CD4-positive, alpha-beta T cell treated with Interferon gamma for 1 hour (primary cell): ENCODE results near the gene TBCD.
"Not testable (repeated sequence)": the region's sequence is repeated elsewhere in the genome, so short reads cannot be mapped to it uniquely, and the experiment has no call there.

Experiments used
- DNase-seq: peaks from one replicate; pipeline ENCODE4 v3.0.0-alpha.2; 2020

TBCD gene

GRCh38 chr17:82729479-82730260 lies 22.2 kb upstream of the TBCD start:
- no peak for DNase-seq

DNA sequence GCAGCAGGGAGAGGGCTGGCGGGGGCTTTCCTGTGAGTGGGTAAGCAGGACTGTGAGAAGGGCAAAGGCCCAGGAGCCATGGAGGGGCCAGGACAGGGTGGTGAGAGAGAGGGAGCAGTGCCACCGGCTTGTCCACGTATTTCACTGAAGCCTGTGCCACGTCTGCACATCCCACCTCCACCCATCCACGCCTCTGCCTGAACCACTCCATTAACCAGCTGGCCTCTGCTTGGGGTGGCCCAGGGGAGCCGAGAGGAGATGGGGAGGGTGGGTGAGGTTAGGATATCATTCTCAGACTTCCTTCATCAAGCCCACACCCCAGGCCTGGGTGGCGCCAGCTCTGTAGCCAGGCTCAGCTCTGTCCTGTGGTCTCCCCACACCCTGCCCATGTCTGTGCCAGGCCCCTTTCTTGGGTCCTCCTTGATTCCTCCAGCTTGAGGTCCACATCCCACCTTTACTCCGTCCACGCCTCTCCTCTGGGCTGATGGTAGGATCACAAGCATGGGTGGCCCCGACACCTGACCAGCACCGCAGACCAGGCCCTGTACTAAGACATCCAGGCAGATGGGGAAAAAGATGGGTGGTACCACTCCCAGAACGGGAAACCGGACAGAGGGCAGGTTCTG lies 19.6 kb upstream of the TBCD start:
- no peak for DNase-seq

GRCh38 chr17:82734987-82735866 lies 16.6 kb upstream of the TBCD start, which contains the start of gene FN3K:
FN3K (plus strand) TSS chr17:82735615; CDS start chr17:82735637, 22 bp downstream.
- no peak for DNase-seq

DNA sequence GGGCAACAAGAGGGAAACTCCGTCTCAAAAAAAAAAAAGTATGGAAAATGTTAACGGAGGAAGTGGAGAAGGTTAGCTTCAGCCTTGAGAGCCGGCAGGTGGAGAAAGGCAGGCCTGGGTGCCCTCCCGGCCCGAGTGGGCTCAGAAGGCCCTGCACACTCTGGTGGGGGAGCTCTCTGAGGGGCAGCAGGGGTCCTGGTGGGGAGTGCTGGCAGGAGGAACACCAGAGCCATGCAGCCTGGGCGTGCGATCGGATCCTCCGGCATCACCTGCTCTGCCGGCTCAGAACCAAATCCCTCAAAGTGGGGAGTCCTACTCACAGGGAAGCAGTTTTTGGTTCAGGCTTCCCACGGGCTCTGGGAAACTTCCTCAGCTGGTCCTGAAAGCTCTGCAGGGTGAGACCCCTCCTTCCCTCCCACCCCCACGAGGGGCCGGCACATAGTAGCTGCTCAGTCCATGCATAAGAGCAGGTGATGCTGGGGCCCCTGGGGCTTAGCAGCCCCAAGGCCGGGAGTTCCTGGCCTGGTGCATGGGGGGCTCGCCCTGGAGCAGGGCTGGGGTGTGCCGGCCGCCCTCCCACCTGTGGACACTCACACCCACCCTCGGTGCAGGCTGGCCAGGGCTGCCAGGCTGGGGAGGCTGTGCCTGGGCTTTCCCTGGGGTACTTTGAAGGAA lies 15.2 kb upstream of the TBCD start:
- DNase-seq = no peak

GRCh38 chr17:82737967-82738877 lies 13.6 kb upstream of the TBCD start:
- no peak for DNase-seq

DNA sequence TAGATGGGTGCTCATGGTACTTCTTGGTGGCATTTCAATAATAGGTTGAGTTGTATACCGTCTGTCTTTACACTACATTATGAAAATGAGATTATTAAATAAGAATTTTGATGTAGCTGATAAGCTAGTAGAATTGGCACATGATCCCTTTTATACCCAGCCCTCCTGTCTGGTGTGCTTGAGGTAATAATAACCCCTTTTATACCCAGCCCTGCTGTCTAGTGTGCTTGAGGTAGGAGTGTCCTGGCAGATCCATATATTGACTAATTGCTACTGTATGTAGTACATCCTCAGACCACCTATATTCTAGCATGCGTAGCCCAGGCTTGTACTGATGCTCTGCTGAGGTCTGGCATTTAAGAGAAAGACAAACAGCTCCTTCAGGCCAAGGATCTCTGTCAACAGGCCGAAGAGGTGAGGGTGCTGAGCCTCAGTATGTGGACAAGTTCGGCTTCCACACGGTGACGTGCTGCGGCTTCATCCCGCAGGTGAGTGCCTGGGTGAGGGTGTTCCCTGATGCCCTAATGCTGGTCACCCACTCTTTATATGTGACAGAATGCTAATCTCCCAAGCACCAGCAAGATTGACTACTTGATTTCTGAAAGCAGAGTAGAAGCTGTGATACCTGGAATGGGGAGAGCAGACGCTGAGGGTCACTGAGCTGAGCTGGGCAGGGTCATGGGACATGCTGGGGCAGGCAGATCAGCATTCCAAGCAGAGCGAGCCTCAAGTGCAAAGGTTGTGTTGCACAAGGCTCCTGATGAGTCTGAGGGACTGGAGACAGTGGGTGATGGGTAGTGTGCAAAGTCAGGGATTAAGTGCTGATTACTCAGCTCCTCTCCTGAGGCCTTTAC lies 10.7 kb upstream of the TBCD start:
- no peak for DNase-seq

DNA sequence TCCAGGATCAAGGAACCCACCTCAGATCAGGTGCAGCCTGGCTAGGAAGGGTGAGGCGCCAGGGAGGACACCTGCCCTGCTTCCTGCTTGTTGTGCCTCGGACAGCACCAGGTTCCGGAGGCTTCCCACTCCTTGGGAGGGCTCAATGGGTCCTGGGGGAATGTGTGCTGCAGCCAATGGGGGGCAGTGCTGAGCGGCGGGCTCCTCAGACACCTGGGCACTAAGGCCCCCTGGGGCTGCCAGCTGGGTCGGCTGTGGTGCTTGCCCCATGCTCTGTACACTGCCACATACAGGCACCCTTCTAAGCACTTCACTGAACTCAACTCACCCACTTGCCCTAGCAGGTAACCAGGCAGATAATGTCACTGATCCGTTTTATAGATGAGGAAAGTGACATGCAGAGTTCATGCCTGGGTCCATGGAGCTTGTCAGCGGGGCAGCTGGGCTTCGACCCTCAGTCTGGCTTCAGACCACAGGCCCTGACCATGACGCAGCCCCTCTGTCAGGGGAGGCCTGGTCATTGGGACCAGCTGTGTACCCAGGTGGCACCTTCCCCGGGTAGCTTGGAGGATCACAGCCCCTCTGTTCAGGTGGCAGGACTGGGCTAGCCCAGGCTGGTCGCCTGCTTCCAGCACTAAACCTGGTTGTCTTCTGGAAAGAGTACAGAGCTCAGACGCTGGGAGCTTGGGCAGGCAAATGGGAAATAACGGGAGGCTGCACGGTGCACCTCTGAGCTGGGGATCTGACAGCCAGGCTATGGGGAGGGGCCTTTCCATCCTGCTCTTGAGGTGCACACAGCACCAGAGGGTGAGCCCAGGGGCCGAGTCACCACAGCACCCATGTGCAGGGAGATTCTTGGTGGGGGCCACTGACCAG lies 8.3 kb upstream of the TBCD start:
- no peak for DNase-seq

DNA sequence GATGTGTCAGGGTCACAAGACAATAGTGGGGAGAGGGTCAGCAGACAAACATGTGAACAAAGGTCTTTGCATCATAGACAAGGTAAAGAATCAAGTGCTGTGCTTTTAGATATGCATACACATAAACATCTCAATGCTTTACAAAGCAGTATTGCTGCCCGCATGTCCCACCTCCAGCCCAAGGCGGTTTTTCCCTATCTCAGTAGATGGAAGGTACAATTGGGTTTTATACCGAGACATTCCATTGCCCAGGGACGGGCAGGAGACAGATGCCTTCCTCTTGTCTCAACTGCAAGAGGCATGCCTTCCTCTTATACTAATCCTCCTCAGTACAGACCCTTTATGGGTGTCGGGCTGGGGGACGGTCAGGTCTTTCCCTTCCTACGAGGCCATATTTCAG lies 7.1 kb upstream of the TBCD start:
- not testable (repeated sequence) for DNase-seq

GRCh38 chr17:82745524-82745923 lies 6.3 kb upstream of the TBCD start:
- DNase-seq = no peak

- DNase-seq = no peak
Measured at GRCh38 chr17:82748756-82749155, 3.1 kb upstream of the TBCD start.

GRCh38 chr17:82750241-82750908 lies 1.5 kb upstream of the TBCD start:
- no peak for DNase-seq

GRCh38 chr17:82751171-82751570 lies 694 bp upstream of the TBCD start:
- no peak for DNase-seq

- no peak for DNase-seq
Measured at GRCh38 chr17:82752371-82753200, 721 bp downstream of the TBCD start.

- DNase-seq = no peak
Measured at GRCh38 chr17:82753201-82753464, 1.3 kb downstream of the TBCD start.

DNA sequence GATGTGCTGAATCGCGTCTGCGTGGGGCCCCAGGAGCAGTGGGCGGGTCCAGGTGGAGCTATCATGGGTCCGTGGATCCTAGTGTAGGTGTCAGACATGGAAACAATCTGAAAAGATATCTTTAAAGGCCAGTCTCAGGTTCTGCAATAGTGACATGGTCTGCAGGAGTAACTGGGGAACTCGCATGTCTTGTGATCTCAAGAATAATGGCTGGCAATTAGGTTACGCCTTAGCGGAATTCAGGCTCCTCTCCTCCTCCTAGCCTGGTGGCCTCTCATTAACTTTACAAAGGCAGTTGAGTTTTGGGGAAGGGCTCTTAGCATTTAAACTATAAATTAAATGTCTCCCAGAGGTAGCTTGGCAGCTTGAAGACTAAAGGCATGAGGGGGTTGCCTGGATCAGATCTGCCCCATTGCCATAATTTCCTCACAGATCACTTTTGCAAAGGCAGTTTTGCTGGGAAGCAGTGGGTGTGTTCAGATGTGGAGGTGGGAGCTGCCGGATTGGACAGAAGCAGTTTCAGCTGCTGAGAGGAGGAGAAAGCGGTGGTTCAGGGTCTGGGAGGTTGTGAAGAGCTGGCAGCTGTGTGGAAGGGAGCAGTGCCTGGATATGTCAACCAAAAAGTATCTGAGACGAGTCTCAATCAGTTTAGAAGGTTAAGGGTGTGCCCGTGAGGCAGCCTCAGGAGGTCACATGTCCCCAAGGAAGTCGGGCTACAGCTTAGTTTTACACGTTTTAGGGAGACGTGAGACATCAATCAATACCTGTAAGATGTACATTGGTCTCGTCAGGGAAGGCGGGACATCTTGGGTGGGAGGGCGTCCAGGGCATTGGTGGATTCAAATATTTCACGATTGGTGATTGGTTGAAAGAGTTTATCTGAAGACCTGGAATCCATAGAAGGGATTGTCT lies 2.7 kb downstream of the TBCD start:
- no peak for DNase-seq

GRCh38 chr17:82756166-82756565 lies 4.3 kb downstream of the TBCD start:
- no peak for DNase-seq

DNA sequence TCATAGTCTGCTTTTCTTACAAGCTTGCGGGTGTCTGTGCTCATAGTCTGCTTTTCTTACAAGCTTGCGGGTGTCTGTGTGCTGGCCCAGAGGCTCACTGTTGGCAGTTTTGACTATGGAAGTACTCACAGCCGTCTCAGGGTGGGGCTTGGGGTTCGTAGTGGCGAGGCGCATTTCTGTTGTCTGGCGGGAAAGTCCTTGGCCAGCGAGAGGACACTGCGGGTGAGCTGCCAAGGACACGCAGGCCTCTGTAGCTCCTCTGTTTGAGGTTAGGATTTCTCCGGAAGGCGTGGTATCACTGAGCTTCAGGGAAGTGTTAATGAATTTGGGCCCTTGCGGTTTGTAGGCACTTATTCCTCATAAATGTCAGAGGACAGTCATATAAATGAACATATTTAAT lies 13.5 kb downstream of the TBCD start:
- no peak for DNase-seq
